SJCRH30 (cell line): ENCODE results near the gene WDR1. TPM values are rescaled to one million over a fixed set of nuclear protein-coding genes. Genes with fewer than 3 reads are reported as not detected.
A peak's percentile ranks its signal among the peaks of the same experiment; 100 is the strongest.

Experiments
- DNase-seq, 2 experiments: peaks; one replicate each; pipeline ENCODE4 v3.0.0-alpha.2; 2015 to 2020
- H3K27ac ChIP-seq: fragments of 250-450 bp; sonication (Bioruptor Pico); 2 replicates; pipeline ENCODE4 v1.5.1; 2020; ENCODE audit warnings: mild to moderate bottlenecking, moderate library complexity
- H3K27me3 ChIP-seq: fragments of 250-450 bp; sonication (Bioruptor Pico); 2 replicates; pipeline ENCODE4 v1.5.1; 2020; ENCODE audit warnings: mild to moderate bottlenecking, moderate library complexity
- H3K36me3 ChIP-seq: fragments of 250-450 bp; sonication (Bioruptor Pico); 2 replicates; pipeline ENCODE4 v1.5.1; 2020; ENCODE audit warnings: mild to moderate bottlenecking, moderate library complexity
- H3K4me1 ChIP-seq: fragments of 250-450 bp; sonication (Bioruptor Pico); 2 replicates; pipeline ENCODE4 v1.5.1; 2020; ENCODE audit warnings: mild to moderate bottlenecking, moderate library complexity
- H3K4me3 ChIP-seq: fragments of 250-450 bp; sonication (Bioruptor Pico); 2 replicates; pipeline ENCODE4 v1.5.1; 2020; ENCODE audit warnings: mild to moderate bottlenecking, moderate library complexity
- H3K9me3 ChIP-seq: fragments of 250-450 bp; sonication (Bioruptor Pico); replicated peaks from 2 replicates; pipeline ENCODE4 v1.5.1; 2020; ENCODE audit warnings: mild to moderate bottlenecking, moderate library complexity
- total RNA-seq: library from RNA; depleted of rRNA; stranded (reverse); fragments of >200 nt; shearing (Covaris generic); gene quantifications from 2 replicates; pipeline ENCODE4 v1.2.3, GENCODE V29; 2014; rRNA removed

Gene WDR1
- total RNA-seq, 1 experiment from 2014 or later = 95.1 TPM

GRCh38 chr4:10032625-10033024 lies 84.0 kb downstream of the WDR1 start:
- DNase-seq = peak in 1 of 2 experiments; percentile 23
- Histone ChIP-seq H3K27ac (no peak overlapping the region; the same call in 1 of the 2 replicates), H3K4me1 (peaks cover 30% of the 10 kb centered on the region), H3K36me3 (no peaks in the 10 kb centered on the region), H3K4me3 (no peak overlapping the region), H3K9me3 (no peaks in the 10 kb centered on the region), H3K27me3 (no peaks in the 10 kb centered on the region)

GRCh38 chr4:10031668-10032590 lies 84.7 kb downstream of the WDR1 start:
- Histone ChIP-seq H3K4me1 (peaks cover 30% of the 10 kb centered on the region), H3K4me3 (no peak overlapping the region), H3K9me3 (no peaks in the 10 kb centered on the region), H3K27me3 (no peaks in the 10 kb centered on the region), H3K27ac (no peak overlapping the region), H3K36me3 (no peaks in the 10 kb centered on the region)
- DNase-seq = peak; percentile 24 to 40

- H3K4me1 ChIP-seq = peaks cover 30% of the 10 kb centered on the region
- no peak for DNase-seq
Measured at GRCh38 chr4:10030972-10031667, 85.5 kb downstream of the WDR1 start.

GRCh38 chr4:10029403-10029802 lies 87.2 kb downstream of the WDR1 start:
- Histone ChIP-seq H3K27ac (no peak overlapping the region), H3K9me3 (no peaks in the 10 kb centered on the region), H3K4me3 (no peak overlapping the region), H3K4me1 (peaks cover 30% of the 10 kb centered on the region), H3K36me3 (no peaks in the 10 kb centered on the region), H3K27me3 (no peaks in the 10 kb centered on the region)
- no peak for DNase-seq

More at GRCh38 chr4:10030972-10031667, 85.5 kb downstream of the WDR1 start:
- no peak overlapping the region for H3K4me3 ChIP-seq
- no peaks in the 10 kb centered on the region for H3K27me3 ChIP-seq
- H3K9me3 ChIP-seq = no peaks in the 10 kb centered on the region
- H3K36me3 ChIP-seq = no peaks in the 10 kb centered on the region
- H3K27ac ChIP-seq = no peak overlapping the region

- no peak overlapping the region for H3K27ac ChIP-seq
- H3K27me3 ChIP-seq = no peaks in the 10 kb centered on the region
- H3K9me3 ChIP-seq = no peaks in the 10 kb centered on the region
- H3K36me3 ChIP-seq = no peaks in the 10 kb centered on the region
- peaks cover 29% of the 10 kb centered on the region for H3K4me1 ChIP-seq
- no peak for DNase-seq
- H3K4me3 ChIP-seq = no peak overlapping the region
Measured at GRCh38 chr4:10028910-10029309, 87.7 kb downstream of the WDR1 start.

DNA sequence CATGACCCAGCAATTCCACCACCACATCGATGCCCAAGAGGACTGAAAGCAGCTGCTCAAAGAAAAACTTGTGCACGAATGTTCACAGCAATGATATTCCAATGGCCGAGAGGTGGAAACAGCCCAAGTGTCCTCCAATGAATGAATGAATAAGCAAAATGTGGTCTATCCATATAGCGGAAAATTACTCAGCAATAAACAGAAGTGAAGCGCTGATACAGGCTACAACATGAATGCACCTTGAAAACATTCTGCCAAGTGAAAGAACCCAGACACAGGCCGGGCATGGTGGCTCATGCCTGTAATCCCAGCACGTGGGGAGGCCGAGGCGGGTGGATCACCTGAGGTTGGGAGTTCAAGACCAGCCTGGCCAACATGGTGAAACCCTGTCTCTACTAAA lies 90.1 kb downstream of the WDR1 start:
- DNase-seq = no peak
- no peaks in the 10 kb centered on the region for H3K27me3 ChIP-seq

GRCh38 chr4:10025230-10025806 lies 91.3 kb downstream of the WDR1 start:
- Histone ChIP-seq H3K4me1 (0 out of 2 replicates have a peak, but pooled peaks cover 2% of the 10 kb centered on the region), H3K27ac (no peak overlapping the region)
- no peak for DNase-seq

More for the DNA sequence above, 90.1 kb downstream of the WDR1 start:
- Histone ChIP-seq H3K4me3 (no peak overlapping the region), H3K36me3 (no peaks in the 10 kb centered on the region), H3K4me1 (peaks cover 9% of the 10 kb centered on the region; the same call in 1 of the 2 replicates), H3K9me3 (no peaks in the 10 kb centered on the region), H3K27ac (no peak overlapping the region)

More at GRCh38 chr4:10025230-10025806, 91.3 kb downstream of the WDR1 start:
- H3K9me3 ChIP-seq = no peaks in the 10 kb centered on the region
- no peaks in the 10 kb centered on the region for H3K36me3 ChIP-seq
- no peak overlapping the region for H3K4me3 ChIP-seq
- H3K27me3 ChIP-seq = no peaks in the 10 kb centered on the region

Other genes starting within 250 kb of the WDR1 start
- 0.08 TPM in 1 of 2 replicates, not detected in the other for gene SLC2A9, start 95.3 kb downstream of the WDR1 start, total RNA-seq